ENCODE data around the gene ESD.

GRCh38 chr13:46822551-46822950, 25.6 kb upstream of the ESD start:
- TF ChIP-seq EZH2 (IDR thresholded peaks at IDR 0.05; ENCODE audit: insufficient read depth, poor library complexity, severe bottlenecking) = no peak
- no peak for TF ChIP-seq EZH2phosphoT487 (IDR thresholded peaks at IDR 0.05; ENCODE audit: insufficient read depth, low read depth)

All from GM23248 (cell line).